K562 (cell line): Measurements from ENCODE around the gene DEPP1. TPM values are rescaled to one million over a fixed set of nuclear protein-coding genes. Genes with fewer than 3 reads are reported as not detected.

Experiments
- ARID3B ChIP-seq: fragments of 250-450 bp; sonication (Bioruptor Pico); IDR thresholded peaks from 2 replicates; pipeline ENCODE4 v1.4.0; 2020; ENCODE audit warnings: borderline replicate concordance
- C11orf30 ChIP-seq: fragments of 450-650 bp; IDR thresholded peaks from 2 replicates; pipeline ENCODE4 v1.6.1; 2016; ENCODE audit warnings: low read depth, mild to moderate bottlenecking
- DIDO1 ChIP-seq: fragments of 450-650 bp; IDR thresholded peaks from 2 replicates; pipeline ENCODE4 v1.6.1; 2016; ENCODE audit warnings: low read depth, missing biosample characterization, missing genetic modification characterization
- HDAC2 ChIP-seq: fragments of 450-650 bp; IDR thresholded peaks from 2 replicates; pipeline ENCODE4 v1.6.1; 2016; ENCODE audit warnings: mild to moderate bottlenecking
- IRF9 ChIP-seq: fragments of 450-650 bp; IDR thresholded peaks from 2 replicates; pipeline ENCODE4 v1.6.1; 2016; ENCODE audit warnings: missing biosample characterization, missing genetic modification characterization
- JUND ChIP-seq, 2 experiments: IDR thresholded peaks; 2 replicates in 1 of 2; 3 replicates in 1 of 2; pipeline ENCODE4 v1.6.1; 2011; ENCODE audit warnings: borderline replicate concordance in 2 of 2, low read depth in 2 of 2, low read length in 2 of 2, improper control_type of control experiment in 1 of 2, missing biosample characterization in 1 of 2, missing genetic modification characterization in 1 of 2, missing genetic modification reagents in 1 of 2
- LEF1 ChIP-seq: fragments of 450-650 bp; IDR thresholded peaks from 2 replicates; pipeline ENCODE4 v1.6.1; 2016; ENCODE audit warnings: mild to moderate bottlenecking
- MCM7 ChIP-seq, 2 experiments: fragments of 450-650 bp; IDR thresholded peaks; 2 replicates each; pipeline ENCODE4 v1.6.1; 2016 to 2018
- NBN ChIP-seq: fragments of 450-650 bp; IDR thresholded peaks from 2 replicates; pipeline ENCODE4 v1.6.1; 2016; ENCODE audit warnings: low read depth, mild to moderate bottlenecking
- NCOA6 ChIP-seq: fragments of 450-650 bp; IDR thresholded peaks from 2 replicates; pipeline ENCODE4 v1.6.1; 2017; ENCODE audit warnings: mild to moderate bottlenecking
- PCBP2 ChIP-seq: fragments of 200-400 bp; formaldehyde crosslinking; IDR thresholded peaks from 2 replicates; pipeline ENCODE4 v1.6.1; 2018; ENCODE audit warnings: low read length, low read depth, mild to moderate bottlenecking, moderate library complexity; ENCODE audit not compliant: poor library complexity, severe bottlenecking
- POLR2G ChIP-seq: fragments of 200-400 bp; formaldehyde crosslinking; IDR thresholded peaks from 2 replicates; pipeline ENCODE4 v1.6.1; 2017; ENCODE audit warnings: low read depth, mild to moderate bottlenecking, antibody characterized with exemption, low read length, moderate library complexity
- SREBF2 ChIP-seq: sonication (generic); formaldehyde crosslinking; IDR thresholded peaks from 2 replicates; pipeline ENCODE4 v1.4.0; 2020; ENCODE audit warnings: mild to moderate bottlenecking, missing genetic modification reagents
- STAT5A ChIP-seq: IDR thresholded peaks from 2 replicates; pipeline ENCODE4 v1.6.1; 2012; ENCODE audit warnings: low read length, inconsistent platforms, borderline replicate concordance
- TCF3 ChIP-seq: sonication (generic); formaldehyde crosslinking; IDR thresholded peaks from 2 replicates; pipeline ENCODE4 v1.4.0; 2020; ENCODE audit warnings: mild to moderate bottlenecking, missing genetic modification reagents
- TCF7 ChIP-seq: sonication (generic); IDR thresholded peaks from 2 replicates; pipeline ENCODE4 v1.6.1; 2016; ENCODE audit warnings: antibody characterized with exemption, borderline replicate concordance
- ZNF282 ChIP-seq: sonication (generic); formaldehyde crosslinking; IDR thresholded peaks from 2 replicates; pipeline ENCODE4 v1.8.1; 2023; ENCODE audit warnings: missing genetic modification reagents
- ZNF445 ChIP-seq: fragments of 250-450 bp; sonication (Bioruptor Pico); IDR thresholded peaks from 2 replicates; pipeline ENCODE4 v1.4.0; 2020; ENCODE audit warnings: low read depth, mild to moderate bottlenecking, moderate library complexity
- ZNF717 ChIP-seq: fragments of 250-450 bp; sonication (Bioruptor Pico); IDR thresholded peaks from 2 replicates; pipeline ENCODE4 v1.5.0; 2021
- ZNF766 ChIP-seq: fragments of 200-800 bp; sonication (Bioruptor generic); conservative IDR thresholded peaks from 2 replicates; pipeline ENCODE4 v1.6.1; 2016; ENCODE audit warnings: missing genetic modification characterization, missing compliant biosample characterization
- polyA plus RNA-seq, 8 experiments: library from polyadenylated mRNA; depleted of rRNA in 4 of 8; stranded (reverse) in 5 of 8; unstranded in 3 of 8; fragments of >200 nt; fragmentation: Nextera tagmentation in 2 of 8; fragmentation: Illumina TruSeq in 1 of 8; extraction: Ambion mirVana in 2 of 8; extraction: Trizol in 1 of 8; gene quantifications; 2 replicates each; pipeline versions ENCODE4 v1.2.1 to v1.2.3, GENCODE V29; 2011 to 2014; ENCODE audit warnings: inconsistent platforms in 1 of 8, missing spikeins in 1 of 8
- total RNA-seq, 7 experiments: library from RNA; depleted of rRNA in 6 of 7; stranded (reverse); fragments of >200 nt in 6 of 7; fragmentation: Illumina TruSeq in 2 of 7; extraction: Trizol in 2 of 7; gene quantifications; 2 replicates each; pipeline versions ENCODE4 v1.2.1 to v1.2.3, GENCODE V29; 2011 to 2021; ENCODE audit warnings: low replicate concordance in 1 of 7
- TF ChIP-seq, protein P1 (sequence below): sonication (generic); formaldehyde crosslinking; IDR thresholded peaks from 2 replicates; pipeline ENCODE4 v1.8.0; 2022; ENCODE audit warnings: mild to moderate bottlenecking, low read depth, missing genetic modification reagents
- TF ChIP-seq, protein P2 (sequence below): fragments of 250-450 bp; sonication (Bioruptor Pico); IDR thresholded peaks from 2 replicates; pipeline ENCODE4 v1.8.0; 2021; ENCODE audit warnings: moderate library complexity, mild to moderate bottlenecking, inconsistent platforms
- TF ChIP-seq, protein P3 (sequence below): fragments of 450-650 bp; IDR thresholded peaks from 2 replicates; pipeline ENCODE4 v1.6.1; 2016

Gene DEPP1
- total and polyA plus RNA-seq, 9 of the 15 experiments (the other 6 are each of a cell fraction or from before 2014, with no cell fraction given): 0.04 to 0.54 (median 0.20) TPM; not detected in 1

DNA sequence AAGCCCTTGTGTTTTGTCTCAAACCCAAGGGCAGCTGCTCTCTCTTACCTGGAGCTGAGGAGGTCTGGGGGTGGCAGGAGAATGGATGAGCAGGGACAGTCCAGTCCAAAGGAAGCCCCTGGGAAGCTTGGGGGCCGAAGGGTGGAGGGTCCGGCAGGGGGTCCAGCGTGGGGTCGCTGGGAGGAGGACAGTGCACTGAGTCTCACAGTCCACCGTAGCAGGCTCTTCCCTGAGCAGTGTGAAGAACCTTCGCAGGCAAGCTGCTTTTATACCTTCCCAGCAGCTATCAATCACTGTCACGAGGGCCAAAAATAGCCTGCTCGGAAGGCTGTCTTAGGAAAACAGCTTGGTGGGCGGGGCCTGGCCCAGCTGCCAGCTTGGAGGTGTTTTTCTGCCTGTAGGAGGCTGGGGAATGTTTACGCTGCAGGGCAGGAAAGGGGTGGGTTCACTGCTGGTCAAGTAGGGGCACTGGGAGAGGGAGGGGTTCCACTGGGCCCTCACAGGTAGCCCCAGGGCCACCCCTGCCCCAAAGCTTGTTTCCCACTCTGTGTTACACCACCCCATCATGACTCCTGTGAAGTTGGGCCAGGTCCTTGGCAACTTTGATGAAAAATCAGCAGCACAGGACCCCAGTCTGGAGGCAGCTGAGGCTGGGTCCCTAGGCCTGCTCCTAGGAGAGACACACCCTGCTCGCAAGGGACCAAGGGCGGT lies at the start of gene DEPP1 (continued):
- TF ChIP-seq DIDO1: no peak
- no peak for TF ChIP-seq MCM7 (IDR thresholded peaks at IDR 0.05)
- peak; percentile 86 for TF ChIP-seq LEF1
- no peak for TF ChIP-seq ZNF282 (CRISPR knock-in tag)
- peak; percentile 51; the same call in 1 of the 2 replicates for TF ChIP-seq ZNF766 (CRISPR knock-in tag)
- TF ChIP-seq TCF3: 0 out of 2 replicates have a peak, but pooled peaks have one; percentile 21
- no peak for TF ChIP-seq NCOA6
- 0 out of 2 replicates have a peak, but pooled peaks have one; percentile 15 for TF ChIP-seq TCF7
- TF ChIP-seq JUND (IDR thresholded peaks at IDR 0.05; ENCODE audit: borderline replicate concordance, low read depth, low read length): peak; percentile 51; the same call in 1 of the 2 replicates
- TF ChIP-seq JUND (tag; IDR thresholded peaks at IDR 0.05; ENCODE audit: borderline replicate concordance, low read depth, low read length): no peak; the same call in 2 of the 3 replicates
- TF ChIP-seq ZNF717: no peak
- peak; percentile 77 for TF ChIP-seq POLR2G
- no peak for TF ChIP-seq C11orf30
- no peak for TF ChIP-seq HDAC2
- no peak for TF ChIP-seq ZNF445 (CRISPR knock-in tag)
- no peak for TF ChIP-seq PCBP2
- no peak for TF ChIP-seq SREBF2
- TF ChIP-seq, protein P1, sequence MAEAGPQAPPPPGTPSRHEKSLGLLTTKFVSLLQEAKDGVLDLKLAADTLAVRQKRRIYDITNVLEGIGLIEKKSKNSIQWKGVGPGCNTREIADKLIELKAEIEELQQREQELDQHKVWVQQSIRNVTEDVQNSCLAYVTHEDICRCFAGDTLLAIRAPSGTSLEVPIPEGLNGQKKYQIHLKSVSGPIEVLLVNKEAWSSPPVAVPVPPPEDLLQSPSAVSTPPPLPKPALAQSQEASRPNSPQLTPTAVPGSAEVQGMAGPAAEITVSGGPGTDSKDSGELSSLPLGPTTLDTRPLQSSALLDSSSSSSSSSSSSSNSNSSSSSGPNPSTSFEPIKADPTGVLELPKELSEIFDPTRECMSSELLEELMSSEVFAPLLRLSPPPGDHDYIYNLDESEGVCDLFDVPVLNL (CRISPR knock-in tag): no peak
- TF ChIP-seq ARID3B: no peak
- TF ChIP-seq, protein P2, sequence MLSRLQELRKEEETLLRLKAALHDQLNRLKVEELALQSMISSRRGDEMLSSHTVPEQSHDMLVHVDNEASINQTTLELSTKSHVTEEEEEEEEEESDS (CRISPR knock-in tag): no peak
- no peak for TF ChIP-seq NBN
- TF ChIP-seq, protein P3, sequence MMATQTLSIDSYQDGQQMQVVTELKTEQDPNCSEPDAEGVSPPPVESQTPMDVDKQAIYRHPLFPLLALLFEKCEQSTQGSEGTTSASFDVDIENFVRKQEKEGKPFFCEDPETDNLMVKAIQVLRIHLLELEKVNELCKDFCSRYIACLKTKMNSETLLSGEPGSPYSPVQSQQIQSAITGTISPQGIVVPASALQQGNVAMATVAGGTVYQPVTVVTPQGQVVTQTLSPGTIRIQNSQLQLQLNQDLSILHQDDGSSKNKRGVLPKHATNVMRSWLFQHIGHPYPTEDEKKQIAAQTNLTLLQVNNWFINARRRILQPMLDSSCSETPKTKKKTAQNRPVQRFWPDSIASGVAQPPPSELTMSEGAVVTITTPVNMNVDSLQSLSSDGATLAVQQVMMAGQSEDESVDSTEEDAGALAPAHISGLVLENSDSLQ: peak; percentile 99
- TF ChIP-seq STAT5A: no peak
- TF ChIP-seq IRF9 (tag): no peak
